ENCODE results near the gene NIPA2. TPM values are rescaled to one million over a fixed set of nuclear protein-coding genes. Genes with fewer than 3 reads are reported as not detected.

NIPA2 gene
- total and polyA plus RNA-seq, 2 of the 13 experiments (the other 11 are each of a cell fraction or from before 2014, with no cell fraction given) = 29.0 to 56.2 TPM

DNA sequence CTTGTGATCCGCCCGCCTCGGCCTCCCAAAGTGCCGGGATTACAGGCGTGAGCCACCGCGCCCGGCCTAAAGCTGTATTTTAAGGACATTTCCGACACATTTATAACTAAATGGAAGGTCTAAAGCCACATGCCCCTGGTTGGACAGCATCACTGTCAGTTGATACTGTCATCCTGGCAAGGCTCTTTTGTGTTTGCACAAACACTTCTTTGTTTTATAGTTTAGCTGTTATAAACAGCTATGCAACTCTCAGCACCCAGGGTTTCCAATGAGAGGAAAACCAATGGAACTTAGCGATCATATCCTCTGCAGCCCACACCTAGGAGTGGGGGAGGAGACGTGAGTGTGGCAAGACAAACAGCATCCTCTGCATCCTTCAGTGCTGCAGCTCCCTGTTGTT is 32.3 kb upstream of the NIPA2 start:
- Histone ChIP-seq H4K20me1 (ENCODE audit: insufficient read depth, low read length) (peaks cover 12% of the 10 kb centered on the region; the same call in 1 of the 2 replicates), H3K27ac (ENCODE audit: extremely low read length, insufficient read depth, low read length) (no peak overlapping the region), H3K9me3 (ENCODE audit: low read length) (no peaks in the 10 kb centered on the region), H2AFZ (ENCODE audit: low read length) (no peak overlapping the region), H3K27me3 (ENCODE audit: control insufficient read depth in 1 of 2, insufficient read depth in 2 of 2, low read length in 2 of 2) (no peaks in the 10 kb centered on the region), H3K4me1 (ENCODE audit: insufficient read depth, low read length) (0 out of 2 replicates have a peak, but pooled peaks cover 9% of the 10 kb centered on the region), H3K36me3 (replicated peaks in 1 of 2; ENCODE audit: control insufficient read depth in 1 of 2, insufficient read depth in 2 of 2, low read length in 2 of 2) (peaks cover 0 to 2% of the 10 kb centered on the region in 2 experiments; a peak in 1 of 5 replicates), H3K4me2 (ENCODE audit: low read depth, low read length) (no peak overlapping the region), H3K9ac (ENCODE audit: insufficient read depth, low read depth, low read length) (no peak overlapping the region), H3K4me3 (replicated peaks in 1 of 3; ENCODE audit: insufficient read depth in 1 of 3, low read depth in 2 of 3, low read length in 3 of 3) (no peak overlapping the region), H3K79me2 (ENCODE audit: insufficient read depth, low read length) (peaks cover 39% of the 10 kb centered on the region)
- no peak for ATAC-seq
- no peak for FAIRE-seq
- POLR2A ChIA-PET = no interaction called here
- DNase-seq (ENCODE audit: low spot score) = no peak
- intact Hi-C loops (cut with micrococcal nuclease; ENCODE audit: unreplicated experiment) (no loop called here), in situ Hi-C loops (cut with HindIII; ENCODE audit: extremely low pct_ligation_motif_present, low pct_unique_long_range_greater_than_20kb) (no loop called here)
- no TSS peak for BruUV-seq (replicated peaks)
- CTCF ChIA-PET (ENCODE audit: low intra/inter-chr PET ratio, low total read pairs) = no interaction called here
- 98% methylated on average over 11 of the region's 11 CpGs for WGBS (ENCODE audit: low lambda C conversion rate)
- TF ChIP-seq MBNL3 (CRISPR knock-in tag; conservative IDR thresholded peaks at IDR 0.05) = no peak
- TF ChIP-seq RFX3 (CRISPR knock-in tag; IDR thresholded peaks at IDR 0.05) = no peak
- TF ChIP-seq ZNF644 (CRISPR knock-in tag; IDR thresholded peaks at IDR 0.05; ENCODE audit: low read depth) = no peak
- no peak for TF ChIP-seq CENPT (CRISPR knock-in tag; IDR thresholded peaks at IDR 0.05; ENCODE audit: low read depth)
- TF ChIP-seq SALL2 (CRISPR knock-in tag; IDR thresholded peaks at IDR 0.05) = no peak
- TF ChIP-seq ARNT (IDR thresholded peaks at IDR 0.05) = no peak
- no peak for TF ChIP-seq ZNF282 (IDR thresholded peaks at IDR 0.05; ENCODE audit: partially characterized antibody)
- no peak for TF ChIP-seq TERF1 (CRISPR knock-in tag; IDR thresholded peaks at IDR 0.05)
- no peak for TF ChIP-seq MEIS1 (CRISPR knock-in tag; IDR thresholded peaks at IDR 0.05; ENCODE audit: borderline replicate concordance)
- no peak for TF ChIP-seq ETV6 (CRISPR knock-in tag; conservative IDR thresholded peaks at IDR 0.05)
- TF ChIP-seq ETS1 (CRISPR knock-in tag; IDR thresholded peaks at IDR 0.05) = no peak
- TF ChIP-seq HHEX (CRISPR knock-in tag; IDR thresholded peaks at IDR 0.05) = no peak
- TF ChIP-seq ZNF749 (CRISPR knock-in tag; IDR thresholded peaks at IDR 0.05; ENCODE audit: borderline replicate concordance) = no peak
- no peak for TF ChIP-seq ATF3 (CRISPR knock-in tag; IDR thresholded peaks at IDR 0.05)
- no peak for TF ChIP-seq RBM39 (IDR thresholded peaks at IDR 0.05; ENCODE audit: low read depth, low read length, poor library complexity, severe bottlenecking)
- no peak for TF ChIP-seq HCFC1 (IDR thresholded peaks at IDR 0.05; ENCODE audit: low read depth, low read length)
- TF ChIP-seq, protein P1, sequence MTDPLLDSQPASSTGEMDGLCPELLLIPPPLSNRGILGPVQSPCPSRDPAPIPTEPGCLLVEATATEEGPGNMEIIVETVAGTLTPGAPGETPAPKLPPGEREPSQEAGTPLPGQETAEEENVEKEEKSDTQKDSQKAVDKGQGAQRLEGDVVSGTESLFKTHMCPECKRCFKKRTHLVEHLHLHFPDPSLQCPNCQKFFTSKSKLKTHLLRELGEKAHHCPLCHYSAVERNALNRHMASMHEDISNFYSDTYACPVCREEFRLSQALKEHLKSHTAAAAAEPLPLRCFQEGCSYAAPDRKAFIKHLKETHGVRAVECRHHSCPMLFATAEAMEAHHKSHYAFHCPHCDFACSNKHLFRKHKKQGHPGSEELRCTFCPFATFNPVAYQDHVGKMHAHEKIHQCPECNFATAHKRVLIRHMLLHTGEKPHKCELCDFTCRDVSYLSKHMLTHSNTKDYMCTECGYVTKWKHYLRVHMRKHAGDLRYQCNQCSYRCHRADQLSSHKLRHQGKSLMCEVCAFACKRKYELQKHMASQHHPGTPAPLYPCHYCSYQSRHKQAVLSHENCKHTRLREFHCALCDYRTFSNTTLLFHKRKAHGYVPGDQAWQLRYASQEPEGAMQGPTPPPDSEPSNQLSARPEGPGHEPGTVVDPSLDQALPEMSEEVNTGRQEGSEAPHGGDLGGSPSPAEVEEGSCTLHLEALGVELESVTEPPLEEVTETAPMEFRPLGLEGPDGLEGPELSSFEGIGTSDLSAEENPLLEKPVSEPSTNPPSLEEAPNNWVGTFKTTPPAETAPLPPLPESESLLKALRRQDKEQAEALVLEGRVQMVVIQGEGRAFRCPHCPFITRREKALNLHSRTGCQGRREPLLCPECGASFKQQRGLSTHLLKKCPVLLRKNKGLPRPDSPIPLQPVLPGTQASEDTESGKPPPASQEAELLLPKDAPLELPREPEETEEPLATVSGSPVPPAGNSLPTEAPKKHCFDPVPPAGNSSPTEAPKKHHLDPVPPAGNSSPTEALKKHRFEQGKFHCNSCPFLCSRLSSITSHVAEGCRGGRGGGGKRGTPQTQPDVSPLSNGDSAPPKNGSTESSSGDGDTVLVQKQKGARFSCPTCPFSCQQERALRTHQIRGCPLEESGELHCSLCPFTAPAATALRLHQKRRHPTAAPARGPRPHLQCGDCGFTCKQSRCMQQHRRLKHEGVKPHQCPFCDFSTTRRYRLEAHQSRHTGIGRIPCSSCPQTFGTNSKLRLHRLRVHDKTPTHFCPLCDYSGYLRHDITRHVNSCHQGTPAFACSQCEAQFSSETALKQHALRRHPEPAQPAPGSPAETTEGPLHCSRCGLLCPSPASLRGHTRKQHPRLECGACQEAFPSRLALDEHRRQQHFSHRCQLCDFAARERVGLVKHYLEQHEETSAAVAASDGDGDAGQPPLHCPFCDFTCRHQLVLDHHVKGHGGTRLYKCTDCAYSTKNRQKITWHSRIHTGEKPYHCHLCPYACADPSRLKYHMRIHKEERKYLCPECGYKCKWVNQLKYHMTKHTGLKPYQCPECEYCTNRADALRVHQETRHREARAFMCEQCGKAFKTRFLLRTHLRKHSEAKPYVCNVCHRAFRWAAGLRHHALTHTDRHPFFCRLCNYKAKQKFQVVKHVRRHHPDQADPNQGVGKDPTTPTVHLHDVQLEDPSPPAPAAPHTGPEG (CRISPR knock-in tag; IDR thresholded peaks at IDR 0.05) = no peak
